HG02763 (cell line): ENCODE results near the gene DNAL1.
A peak's percentile ranks its signal among the peaks of the same experiment; 100 is the strongest.
"Not testable (repeated sequence)": the region's sequence is repeated elsewhere in the genome, so short reads cannot be mapped to it uniquely, and the experiment has no call there.

ENCODE experiments used
- ATAC-seq: cut with Tn5 transposase; IDR thresholded peaks from one replicate; pipeline ENCODE4 v1.9.1; 2021; ENCODE audit warnings: mild to moderate bottlenecking, moderate library complexity; ENCODE audit not compliant: unreplicated experiment

Gene DNAL1

DNA sequence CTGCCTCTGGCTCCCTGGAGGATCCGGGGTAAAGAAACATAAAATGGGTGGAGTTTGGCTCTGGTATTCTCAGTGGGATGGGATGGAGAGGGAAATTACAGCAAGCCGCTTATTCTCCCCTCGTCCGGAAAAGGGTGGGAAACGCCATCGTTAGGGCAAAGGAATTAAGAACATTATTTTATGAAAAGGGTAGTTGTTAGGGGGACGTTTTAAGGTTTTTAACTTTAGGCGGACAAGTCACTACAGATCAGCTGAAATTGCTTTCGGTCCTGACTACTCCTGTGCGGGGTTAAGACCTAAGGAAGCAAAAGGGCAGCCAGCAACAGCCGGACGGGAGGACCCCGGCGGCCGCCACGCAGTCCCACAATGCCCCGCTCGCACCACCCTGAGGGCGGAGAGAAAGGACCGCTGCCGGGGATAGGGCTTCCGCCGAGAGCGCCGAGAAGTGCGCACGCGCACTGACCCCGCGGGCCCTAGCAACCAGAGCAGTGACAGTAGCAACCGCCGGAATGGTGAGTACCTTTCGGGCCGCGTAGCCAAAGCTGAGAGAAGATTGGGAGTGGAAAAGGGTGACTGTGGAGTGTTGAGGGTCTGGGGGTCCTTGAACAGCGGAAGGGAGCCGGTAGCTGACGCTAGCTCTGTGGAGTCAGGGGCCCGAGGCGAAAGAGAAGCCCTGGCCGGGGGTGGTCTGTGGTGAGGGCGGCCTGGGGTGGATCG is at the start of gene DNAL1:
TSS of gene DNAL1 (plus strand) at position 456 of the 717 bp plus-strand sequence. CDS start at position 510, 54 bp downstream.
- peak; percentile 96 for ATAC-seq

GRCh38 chr14:73599499-73599898 is 45.3 kb upstream of the DNAL1 start:
- no peak for ATAC-seq

GRCh38 chr14:73602994-73603393 is 41.8 kb upstream of the DNAL1 start:
- no peak for ATAC-seq

DNA sequence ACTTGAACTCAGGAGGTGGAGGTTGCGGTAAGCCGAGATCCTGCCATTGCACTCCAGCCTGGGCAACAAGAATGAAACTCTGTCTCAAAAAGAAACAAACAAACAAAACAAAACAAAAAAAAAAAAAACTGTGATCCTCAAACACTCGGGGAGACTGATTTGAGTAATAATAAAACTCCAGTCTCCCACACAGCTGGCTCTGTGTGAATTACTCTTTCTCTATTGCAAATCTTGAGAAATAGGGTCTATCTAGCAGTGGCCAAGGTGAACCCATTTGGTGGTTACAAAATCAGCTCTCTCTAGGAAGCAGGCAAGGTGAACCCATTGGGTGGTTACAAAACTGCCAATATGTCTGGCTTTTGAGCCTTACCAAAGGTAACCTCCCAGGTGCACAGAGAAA is 38.5 kb upstream of the DNAL1 start:
- ATAC-seq, result no peak

DNA sequence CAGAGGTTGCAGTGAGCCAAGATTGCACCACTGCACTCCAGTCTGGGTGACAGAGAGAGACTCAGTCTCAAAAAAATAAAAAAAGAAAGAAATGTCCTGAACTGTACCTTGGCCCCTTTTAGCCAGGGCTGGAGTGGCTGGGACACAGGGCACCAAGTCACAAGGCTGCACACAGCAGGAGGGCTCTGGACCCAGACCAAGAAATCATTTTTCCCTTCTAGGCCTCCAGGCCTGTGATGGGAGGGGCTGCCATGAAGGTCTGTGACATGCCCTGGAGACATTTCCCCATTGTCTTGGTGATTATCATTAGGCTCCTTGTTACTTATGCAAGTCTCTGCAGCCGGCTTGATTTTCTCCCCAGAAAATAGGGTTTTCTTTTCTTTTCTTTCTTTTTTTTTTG is 37.5 kb upstream of the DNAL1 start:
- no peak for ATAC-seq

- ATAC-seq, result no peak
These were observed 34.1 kb upstream of the DNAL1 start for GRCh38 chr14:73610687-73611086.

GRCh38 chr14:73612339-73613045 is 32.3 kb upstream of the DNAL1 start, which contains the start of gene ACOT6:
ACOT6 (plus strand) TSS chr14:73612517; CDS start chr14:73612572, 55 bp downstream.
- ATAC-seq, result peak; percentile 71

- ATAC-seq, result no peak
These were observed 31.8 kb upstream of the DNAL1 start for GRCh38 chr14:73613046-73613383.

DNA sequence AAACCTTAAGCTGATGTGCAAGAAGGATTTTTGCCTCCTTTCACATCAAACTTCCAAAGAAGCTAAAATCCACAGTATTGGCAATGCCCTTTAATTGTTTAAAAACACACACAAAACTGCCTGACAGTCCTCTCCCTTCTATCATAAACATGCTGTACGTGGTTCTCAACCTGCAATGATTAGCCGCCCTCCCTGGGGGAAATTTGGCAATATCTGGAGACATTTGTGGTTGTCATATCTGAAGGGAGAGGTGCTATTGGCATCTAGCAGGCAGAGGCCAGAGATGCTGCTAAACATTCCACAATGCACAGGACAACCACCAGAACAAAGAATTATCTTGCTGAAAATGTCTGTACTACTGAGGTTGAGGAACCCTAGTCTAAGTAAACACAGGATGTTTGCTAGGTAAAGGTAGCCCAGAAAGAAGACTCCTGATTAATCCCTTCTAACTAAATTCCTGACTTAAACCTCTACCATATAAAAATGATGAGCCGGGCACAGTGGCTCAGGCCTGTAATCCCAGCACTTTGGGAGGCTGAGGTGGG is 31.3 kb upstream of the DNAL1 start:
- no peak for ATAC-seq

GRCh38 chr14:73616831-73617230 is 28.0 kb upstream of the DNAL1 start:
- ATAC-seq, result no peak

DNA sequence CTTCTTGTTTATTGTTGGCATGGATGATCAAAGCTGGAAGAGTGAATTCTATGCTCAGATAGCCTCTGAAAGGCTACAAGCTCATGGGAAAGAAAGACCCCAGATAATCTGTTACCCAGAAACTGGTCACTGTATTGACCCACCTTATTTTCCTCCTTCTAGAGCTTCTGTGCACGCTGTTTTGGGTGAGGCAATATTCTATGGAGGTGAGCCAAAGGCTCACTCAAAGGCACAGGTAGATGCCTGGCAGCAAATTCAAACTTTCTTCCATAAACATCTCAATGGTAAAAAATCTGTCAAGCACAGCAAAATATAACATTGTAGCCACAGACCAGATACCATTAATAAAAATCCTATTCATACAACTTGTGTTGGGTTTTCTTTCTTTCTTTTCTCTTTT is 25.3 kb upstream of the DNAL1 start:
- ATAC-seq, result no peak

DNA sequence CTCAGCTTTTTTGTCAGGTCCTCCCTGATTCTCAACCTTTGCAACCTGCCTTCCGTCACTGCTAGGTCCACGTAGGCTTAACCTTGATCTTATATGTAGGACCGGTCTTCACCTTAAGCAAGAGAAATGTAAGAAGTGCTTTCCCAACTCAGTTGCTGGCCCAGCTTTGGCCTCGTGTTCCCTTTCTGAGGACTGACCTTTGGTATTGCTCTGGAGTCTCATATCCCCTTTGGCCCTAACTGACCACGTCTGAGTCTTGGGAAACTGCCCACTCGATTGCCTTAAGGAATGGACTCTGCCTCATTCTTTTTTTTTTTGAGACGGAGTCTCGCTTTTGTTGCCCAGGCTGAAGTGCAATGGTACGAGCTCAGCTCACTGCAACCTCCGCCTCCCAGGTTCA is 24.5 kb upstream of the DNAL1 start:
- no peak for ATAC-seq

DNA sequence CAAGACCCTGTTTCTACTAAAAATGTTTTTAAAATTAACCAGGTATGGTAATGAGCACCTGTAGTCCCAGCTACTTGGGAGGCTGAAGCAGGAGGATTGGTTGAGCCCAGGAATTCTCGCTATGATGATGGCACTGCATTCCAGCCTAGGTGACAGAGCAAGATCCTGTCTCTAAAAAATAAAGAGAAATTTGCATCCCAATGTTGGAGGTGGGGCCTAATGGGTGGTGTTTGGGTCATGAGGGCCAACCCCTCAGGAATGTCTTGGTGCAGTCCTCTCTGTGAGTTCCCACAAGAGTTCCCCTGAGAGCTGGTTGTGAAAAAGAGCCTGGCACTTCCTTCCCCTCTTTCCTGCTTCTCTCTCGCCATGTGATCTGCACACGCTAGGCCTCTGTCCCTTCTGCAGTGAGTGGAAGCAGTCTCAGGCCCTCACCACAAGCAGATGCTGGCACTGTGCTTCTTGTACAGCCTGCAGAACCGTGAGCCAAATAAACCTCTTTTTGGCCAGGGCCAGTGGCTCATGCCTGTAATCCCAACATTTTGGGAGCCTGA is 21.2 kb upstream of the DNAL1 start:
- no peak for ATAC-seq

GRCh38 chr14:73625706-73626105 is 19.1 kb upstream of the DNAL1 start:
- no peak for ATAC-seq

DNA sequence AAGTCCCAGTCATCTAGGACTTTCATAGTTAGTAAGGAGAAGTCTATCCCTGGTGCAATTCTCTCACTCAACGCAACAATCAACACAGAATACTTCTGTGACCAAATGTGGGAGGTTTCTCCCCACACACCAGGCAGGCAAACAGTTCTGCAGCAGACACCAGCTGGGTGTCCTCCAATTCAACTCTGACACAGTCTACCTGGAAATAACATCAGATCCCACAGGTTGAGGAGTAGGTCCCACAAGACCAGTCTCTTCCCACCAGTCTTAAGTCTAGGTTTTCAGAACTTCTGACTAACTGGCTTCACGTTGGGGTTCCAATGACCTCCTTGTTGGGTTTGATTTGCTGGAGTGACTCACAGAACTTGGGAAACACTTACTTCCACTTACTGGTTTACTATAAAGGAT is 17.6 kb upstream of the DNAL1 start:
- ATAC-seq, result no peak

DNA sequence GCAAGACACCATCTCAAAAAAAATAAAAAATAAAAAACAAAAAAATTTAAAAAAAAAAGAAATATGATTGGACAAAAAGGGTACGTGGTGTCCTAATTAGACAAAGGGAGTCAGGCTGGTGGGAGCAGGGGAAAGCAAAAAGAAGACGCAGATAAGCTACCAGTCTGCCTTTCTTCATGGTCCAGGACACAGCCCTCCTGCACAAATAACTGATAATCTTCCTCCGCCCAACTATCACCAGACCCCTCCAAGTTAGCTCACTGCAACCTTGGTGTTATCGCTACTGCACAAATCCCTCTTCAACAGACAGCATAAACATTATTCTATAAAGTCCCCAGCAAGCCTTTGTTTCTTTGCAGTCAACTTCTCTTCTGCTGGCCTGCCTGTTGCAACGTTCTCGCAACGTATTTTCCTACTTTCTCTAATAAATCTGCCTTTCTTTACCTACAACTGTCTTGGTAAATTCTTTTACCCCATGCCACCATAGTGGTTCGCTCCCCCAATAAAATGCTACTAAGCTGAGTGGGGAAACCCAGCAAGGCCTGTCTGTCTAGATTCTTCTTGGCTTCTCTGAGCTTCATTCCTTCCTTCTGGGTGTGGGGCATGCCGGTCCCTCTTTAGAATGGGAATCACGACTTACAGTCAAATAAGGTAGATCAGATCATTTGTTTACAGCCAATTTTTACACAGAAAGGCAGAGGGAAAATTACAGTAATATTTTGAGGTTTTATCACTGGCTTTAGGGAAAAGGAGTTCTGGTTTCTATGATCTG is 14.6 kb upstream of the DNAL1 start:
- no peak for ATAC-seq

- ATAC-seq, result no peak
These were observed 11.4 kb upstream of the DNAL1 start for GRCh38 chr14:73633116-73634010.

- no peak for ATAC-seq
These were observed 10.6 kb upstream of the DNAL1 start for GRCh38 chr14:73634011-73634833.

GRCh38 chr14:73636355-73636754 is 8.4 kb upstream of the DNAL1 start:
- not testable (repeated sequence) for ATAC-seq
